GM12864 (cell line): ENCODE results near the gene GJA8.

Experiments
- DNase-seq: peaks from one replicate; pipeline ENCODE4 v3.0.0-alpha.2; 2011; ENCODE audit warnings: low read depth
- H3K4me3 ChIP-seq: 2 replicates; pipeline ENCODE4 v1.5.1; 2011; ENCODE audit warnings: mild to moderate bottlenecking, low read depth, low read length, control low read depth
- CTCF ChIP-seq: IDR thresholded peaks from 2 replicates; pipeline ENCODE4 v1.5.1; 2011; ENCODE audit warnings: low read depth, mild to moderate bottlenecking, moderate library complexity, low read length, control low read depth, inconsistent platforms; ENCODE audit errors: missing control alignments

The GJA8 gene

DNA sequence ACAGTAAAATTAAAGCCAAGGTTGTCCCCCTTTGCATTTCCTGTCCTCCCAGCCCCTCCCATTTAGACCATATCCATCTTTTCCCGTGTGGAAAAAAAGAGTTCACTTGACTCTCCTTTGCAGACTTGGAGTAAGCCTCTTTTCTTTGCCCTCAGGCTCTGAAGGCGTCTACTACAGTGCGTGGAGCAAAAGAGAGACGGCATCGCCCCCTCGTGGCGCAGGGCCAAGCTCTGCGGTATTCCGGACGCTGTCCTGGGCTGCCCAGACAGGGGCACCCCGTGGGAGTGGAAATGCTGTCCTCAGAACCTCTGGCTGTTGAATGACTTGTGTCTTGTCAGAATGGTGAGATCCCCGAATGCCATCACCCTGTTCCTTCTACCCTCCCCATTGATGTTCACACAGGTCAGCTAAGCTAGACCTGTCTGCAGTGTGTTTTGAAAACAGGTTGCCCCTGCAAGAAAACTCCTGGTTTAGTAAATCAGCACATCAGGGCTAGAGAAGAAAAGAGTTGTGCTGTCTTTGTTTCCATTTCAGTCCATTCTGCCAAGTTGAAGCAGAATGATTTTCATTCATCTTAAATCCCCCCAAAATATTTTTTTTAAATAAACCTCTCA lies 12.3 kb upstream of the GJA8 start:
- DNase-seq: no peak
- no peak overlapping the region for H3K4me3 ChIP-seq
- TF ChIP-seq CTCF: peak; percentile 89

- no peak for DNase-seq
- no peak overlapping the region for H3K4me3 ChIP-seq
- no peak for TF ChIP-seq CTCF
Measured at GRCh38 chr1:147891088-147891487, 11.5 kb upstream of the GJA8 start.

- DNase-seq: no peak
- no peak for TF ChIP-seq CTCF
- no peak overlapping the region for H3K4me3 ChIP-seq
Measured at GRCh38 chr1:147892216-147892615, 10.4 kb upstream of the GJA8 start.

GRCh38 chr1:147892731-147893214 lies 9.8 kb upstream of the GJA8 start:
- no peak overlapping the region for H3K4me3 ChIP-seq
- no peak for DNase-seq

DNA sequence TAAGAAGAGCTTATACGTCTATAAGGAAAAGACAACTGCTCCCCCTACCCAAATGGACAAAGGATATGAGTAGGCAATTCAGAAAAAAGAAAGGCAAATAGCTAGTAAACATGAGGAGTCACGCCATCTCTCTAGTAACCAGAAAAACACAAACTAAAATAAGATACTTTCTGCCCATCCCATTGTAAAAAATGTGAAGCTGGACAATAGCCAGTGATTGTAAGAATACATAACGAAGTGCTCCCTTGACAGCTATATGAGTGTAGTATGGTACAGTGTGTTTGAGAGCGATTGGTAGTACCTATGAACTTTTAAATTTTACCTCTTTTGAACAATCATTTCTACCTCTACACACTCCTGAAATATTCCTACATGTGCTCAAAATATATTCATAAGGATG lies 7.5 kb upstream of the GJA8 start:
- DNase-seq: no peak
- H3K4me3 ChIP-seq: no peak overlapping the region
- TF ChIP-seq CTCF: no peak

More at GRCh38 chr1:147892731-147893214, 9.8 kb upstream of the GJA8 start:
- TF ChIP-seq CTCF: peak; percentile 92

- H3K4me3 ChIP-seq: no peak overlapping the region
- no peak for TF ChIP-seq CTCF
- DNase-seq: no peak
Measured at GRCh38 chr1:147897029-147897752, 5.4 kb upstream of the GJA8 start.

GRCh38 chr1:147897789-147898188 lies 4.8 kb upstream of the GJA8 start:
- no peak for TF ChIP-seq CTCF
- no peak for DNase-seq
- no peak overlapping the region for H3K4me3 ChIP-seq
